ENCODE data around the gene PTPRD. TPM values are rescaled to one million over a fixed set of nuclear protein-coding genes. Genes with fewer than 3 reads are reported as not detected.
A peak's percentile ranks its signal among the peaks of the same experiment; 100 is the strongest.

The PTPRD gene
- total RNA-seq, 4 donors from 2014 or later, result 19.6 to 78.9 (median 45.6) TPM

- no peaks in the 10 kb centered on the region for H3K27me3 ChIP-seq
- peaks cover 7 to 9% of the 10 kb centered on the region in 2 donors for H3K4me1 ChIP-seq
- H3K27ac ChIP-seq, result no peak overlapping the region
- TF ChIP-seq POLR2A (IDR thresholded peaks at IDR 0.05), result no peak
- no peak for TF ChIP-seq CTCF (IDR thresholded peaks at IDR 0.05)
- H3K36me3 ChIP-seq, result no peaks in the 10 kb centered on the region
- intact Hi-C loops (cut with DNase I), result no loop called here
- H3K9me3 ChIP-seq, result no peaks in the 10 kb centered on the region
- DNase-seq, result no peak
- no peak overlapping the region for H3K4me3 ChIP-seq (replicated peaks in 1 of 3)
Observed at GRCh38 chr9:8817335-8817734, 1795.5 kb downstream of the PTPRD start.

GRCh38 chr9:8816361-8816760 lies 1796.4 kb downstream of the PTPRD start:
- no peaks in the 10 kb centered on the region for H3K9me3 ChIP-seq
- peak in 1 of 2 donors; percentile 14 for DNase-seq
- intact Hi-C loops (cut with DNase I), result no loop called here
- no peak overlapping the region for H3K4me3 ChIP-seq (replicated peaks in 1 of 3)
- no peak overlapping the region for H3K27ac ChIP-seq
- no peak for TF ChIP-seq POLR2A (IDR thresholded peaks at IDR 0.05)
- no peak for TF ChIP-seq CTCF (IDR thresholded peaks at IDR 0.05)
- H3K4me1 ChIP-seq, result peaks cover 7 to 9% of the 10 kb centered on the region in 2 donors
- H3K27me3 ChIP-seq, result no peaks in the 10 kb centered on the region
- 15 to 21% methylated on average over 2 of the region's 2 CpGs for WGBS, 2 donors
- H3K36me3 ChIP-seq, result no peaks in the 10 kb centered on the region

- Histone ChIP-seq H3K4me3 (replicated peaks in 1 of 3) (no peak overlapping the region), H3K27me3 (no peaks in the 10 kb centered on the region), H3K36me3 (no peaks in the 10 kb centered on the region), H3K27ac (no peak overlapping the region), H3K9me3 (no peaks in the 10 kb centered on the region), H3K4me1 (peaks cover 7 to 9% of the 10 kb centered on the region in 2 donors)
- 68 to 83% methylated on average over 1 of the region's 1 CpG for WGBS, 2 donors
- no peak for TF ChIP-seq CTCF (IDR thresholded peaks at IDR 0.05)
- TF ChIP-seq POLR2A (IDR thresholded peaks at IDR 0.05), result no peak
- intact Hi-C loops (cut with DNase I), result no loop called here
- no peak for DNase-seq
Observed at GRCh38 chr9:8815931-8816330, 1796.9 kb downstream of the PTPRD start.

- intact Hi-C loops (cut with DNase I), result no loop called here
- Histone ChIP-seq H3K27me3 (no peaks in the 10 kb centered on the region), H3K27ac (no peak overlapping the region), H3K36me3 (no peaks in the 10 kb centered on the region), H3K4me1 (peaks cover 7 to 9% of the 10 kb centered on the region in 2 donors), H3K9me3 (no peaks in the 10 kb centered on the region), H3K4me3 (replicated peaks in 1 of 3) (no peak overlapping the region)
- TF ChIP-seq POLR2A (IDR thresholded peaks at IDR 0.05) (no peak), CTCF (IDR thresholded peaks at IDR 0.05) (no peak)
- WGBS, 2 donors, result 92 to 96% methylated on average over 1 of the region's 1 CpG
- no peak for DNase-seq
Observed at GRCh38 chr9:8815219-8815618, 1797.6 kb downstream of the PTPRD start.

GRCh38 chr9:8812888-8813287 lies 1799.9 kb downstream of the PTPRD start:
- H3K27ac ChIP-seq, result no peak overlapping the region
- no peak for TF ChIP-seq CTCF (IDR thresholded peaks at IDR 0.05)
- H3K4me3 ChIP-seq (replicated peaks in 1 of 3), result no peak overlapping the region
- H3K27me3 ChIP-seq, result no peaks in the 10 kb centered on the region
- DNase-seq, result no peak
- H3K4me1 ChIP-seq, result peaks cover 7 to 9% of the 10 kb centered on the region in 2 donors
- H3K36me3 ChIP-seq, result no peaks in the 10 kb centered on the region
- intact Hi-C loops (cut with DNase I), result no loop called here
- whole genome bisulfite sequencing, 2 donors, result 76 to 82% methylated on average over 6 of the region's 6 CpGs
- H3K9me3 ChIP-seq, result no peaks in the 10 kb centered on the region

Measured in thyroid gland (tissue), 4 donors.